Neural progenitor cell (in vitro differentiated cells): ENCODE measurements around the gene SYTL1.

Source experiments
- EZH2 ChIP-seq: fragments of 200-600 bp; sonication (generic); IDR thresholded peaks from 2 replicates; pipeline ENCODE4 v1.6.1; 2017; ENCODE audit warnings: antibody characterized with exemption, mild to moderate bottlenecking, moderate library complexity
- TF ChIP-seq, protein P1 (sequence below): fragments of 200-600 bp; sonication (generic); IDR thresholded peaks from 2 replicates; pipeline ENCODE4 v1.5.1; 2017; ENCODE audit warnings: antibody characterized with exemption, mild to moderate bottlenecking

DNA sequence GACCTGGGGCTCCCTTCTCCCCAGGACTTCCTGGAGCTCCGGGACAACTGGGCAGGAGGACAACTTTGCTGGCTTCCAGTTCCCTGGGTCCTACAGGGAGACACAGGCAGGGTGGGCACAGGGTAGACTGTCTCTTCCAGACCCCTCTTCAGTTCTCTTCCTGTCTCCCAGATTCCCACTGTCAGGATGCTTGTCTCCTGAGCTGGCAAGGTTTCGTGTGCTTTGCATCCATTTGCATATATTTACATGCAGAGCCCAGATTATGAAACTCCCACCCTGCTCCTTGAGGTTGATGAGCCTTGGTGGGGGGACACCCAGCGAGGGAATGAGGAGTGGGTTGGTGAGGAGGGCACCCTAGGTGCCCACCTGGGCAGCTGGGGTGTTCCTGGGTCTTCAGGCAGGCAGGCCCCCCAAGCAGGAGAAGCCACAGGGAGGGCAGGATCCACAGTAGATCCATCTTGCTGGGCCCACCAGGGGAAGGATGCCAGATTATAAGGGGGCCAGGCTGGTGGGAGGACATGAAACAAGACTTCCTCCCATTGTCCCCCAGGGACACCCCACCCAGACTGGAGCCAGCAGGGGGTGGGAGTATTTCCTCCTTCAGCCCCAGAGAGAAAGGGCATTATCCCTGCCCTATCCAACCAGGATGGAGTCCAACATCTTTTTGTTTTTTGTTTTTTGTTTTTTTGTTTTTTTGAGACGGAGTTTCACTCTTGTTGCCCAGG is 32.7 kb downstream of the SYTL1 start, which contains the start of gene FCN3:
- TF ChIP-seq, protein P1, sequence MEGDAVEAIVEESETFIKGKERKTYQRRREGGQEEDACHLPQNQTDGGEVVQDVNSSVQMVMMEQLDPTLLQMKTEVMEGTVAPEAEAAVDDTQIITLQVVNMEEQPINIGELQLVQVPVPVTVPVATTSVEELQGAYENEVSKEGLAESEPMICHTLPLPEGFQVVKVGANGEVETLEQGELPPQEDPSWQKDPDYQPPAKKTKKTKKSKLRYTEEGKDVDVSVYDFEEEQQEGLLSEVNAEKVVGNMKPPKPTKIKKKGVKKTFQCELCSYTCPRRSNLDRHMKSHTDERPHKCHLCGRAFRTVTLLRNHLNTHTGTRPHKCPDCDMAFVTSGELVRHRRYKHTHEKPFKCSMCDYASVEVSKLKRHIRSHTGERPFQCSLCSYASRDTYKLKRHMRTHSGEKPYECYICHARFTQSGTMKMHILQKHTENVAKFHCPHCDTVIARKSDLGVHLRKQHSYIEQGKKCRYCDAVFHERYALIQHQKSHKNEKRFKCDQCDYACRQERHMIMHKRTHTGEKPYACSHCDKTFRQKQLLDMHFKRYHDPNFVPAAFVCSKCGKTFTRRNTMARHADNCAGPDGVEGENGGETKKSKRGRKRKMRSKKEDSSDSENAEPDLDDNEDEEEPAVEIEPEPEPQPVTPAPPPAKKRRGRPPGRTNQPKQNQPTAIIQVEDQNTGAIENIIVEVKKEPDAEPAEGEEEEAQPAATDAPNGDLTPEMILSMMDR: no peak
- TF ChIP-seq EZH2: no peak
